NCI-H146 (cell line): Measurements from ENCODE around the gene HSPB2.
"Not testable (repeated sequence)": the region's sequence is repeated elsewhere in the genome, so short reads cannot be mapped to it uniquely, and the experiment has no call there.

ENCODE experiments used
- DNase-seq: peaks from one replicate; lab custom pipeline; 2025; lab: John Stamatoyannopoulos, UW

The HSPB2 gene

DNA sequence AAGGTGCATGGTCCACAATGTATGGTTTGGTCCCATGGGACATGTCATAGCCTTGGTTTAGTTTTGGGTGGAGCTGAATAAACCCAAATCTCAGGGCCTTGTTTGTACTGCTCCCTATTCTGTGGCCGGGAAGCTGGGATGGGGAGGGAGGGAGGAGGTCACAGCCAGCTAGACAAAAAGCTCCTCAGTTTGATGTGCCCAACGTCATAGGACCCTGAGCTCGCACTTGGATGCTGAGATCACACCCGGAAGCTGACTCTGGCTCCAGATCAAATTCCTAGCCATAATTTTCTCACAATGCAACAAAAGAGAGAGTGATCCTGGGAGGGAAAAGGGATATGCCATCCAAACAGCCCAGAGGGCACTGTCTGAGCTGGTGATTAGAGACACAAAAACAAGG lies 1.5 kb downstream of the HSPB2 start:
- peak; percentile 20 for DNase-seq

DNA sequence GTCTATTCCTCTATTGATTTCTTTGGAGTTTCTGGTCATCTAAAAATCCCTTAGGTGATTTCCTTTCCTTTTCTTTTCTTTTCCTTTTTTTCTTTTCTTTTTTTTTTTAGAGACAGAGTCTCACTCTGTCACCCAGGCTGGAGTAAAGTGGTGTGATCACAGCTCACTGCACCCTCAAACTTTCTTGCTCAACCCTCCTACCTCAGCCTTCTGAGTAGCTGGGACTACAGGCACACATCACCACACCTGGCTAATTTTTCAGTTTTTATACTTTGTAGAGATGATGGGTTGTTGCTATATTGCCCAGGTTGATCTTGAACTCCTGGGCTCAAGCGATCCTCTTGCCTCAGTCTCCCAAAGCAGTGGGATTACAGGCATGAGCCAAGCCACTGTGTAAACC lies 4.2 kb downstream of the HSPB2 start:
- DNase-seq: no peak

DNA sequence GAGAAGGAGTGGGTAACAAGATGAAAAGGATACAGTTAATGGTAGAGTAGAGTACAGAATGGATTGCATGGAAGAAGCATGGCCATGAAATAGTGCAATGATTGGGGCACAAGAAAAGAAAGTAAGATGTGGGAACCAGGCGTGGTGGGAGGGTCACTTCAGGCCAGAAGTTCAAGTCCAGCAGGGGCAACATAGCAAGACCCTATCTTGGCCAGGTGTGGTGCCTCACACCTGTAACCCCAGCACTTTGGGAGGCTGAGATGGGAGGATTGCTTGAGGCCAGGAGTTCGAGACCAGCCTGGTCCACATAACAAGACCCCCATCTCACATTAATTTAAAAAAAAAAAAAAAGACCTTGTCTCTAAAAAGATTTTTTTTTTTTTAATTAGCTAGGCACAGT lies 4.8 kb downstream of the HSPB2 start:
- no peak for DNase-seq

DNA sequence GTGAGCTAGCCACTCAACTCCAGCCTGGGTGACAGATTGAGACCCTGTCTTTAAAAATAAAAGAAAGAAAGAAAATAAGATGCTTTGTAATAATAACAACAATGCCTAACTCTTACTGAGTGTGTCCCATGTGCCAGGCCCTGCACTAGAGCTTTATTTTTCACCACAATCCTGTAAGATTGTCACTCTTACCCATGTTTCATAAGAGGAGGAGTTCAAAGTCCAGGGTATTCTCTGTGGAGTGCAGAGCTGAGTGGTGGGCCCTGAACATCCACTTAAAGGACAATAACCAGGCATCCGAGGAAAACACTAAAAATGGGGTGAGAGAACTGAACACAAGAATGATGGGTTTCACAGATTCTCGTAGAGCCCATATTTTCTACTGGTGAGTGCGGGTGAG lies 5.3 kb downstream of the HSPB2 start:
- DNase-seq: no peak

DNA sequence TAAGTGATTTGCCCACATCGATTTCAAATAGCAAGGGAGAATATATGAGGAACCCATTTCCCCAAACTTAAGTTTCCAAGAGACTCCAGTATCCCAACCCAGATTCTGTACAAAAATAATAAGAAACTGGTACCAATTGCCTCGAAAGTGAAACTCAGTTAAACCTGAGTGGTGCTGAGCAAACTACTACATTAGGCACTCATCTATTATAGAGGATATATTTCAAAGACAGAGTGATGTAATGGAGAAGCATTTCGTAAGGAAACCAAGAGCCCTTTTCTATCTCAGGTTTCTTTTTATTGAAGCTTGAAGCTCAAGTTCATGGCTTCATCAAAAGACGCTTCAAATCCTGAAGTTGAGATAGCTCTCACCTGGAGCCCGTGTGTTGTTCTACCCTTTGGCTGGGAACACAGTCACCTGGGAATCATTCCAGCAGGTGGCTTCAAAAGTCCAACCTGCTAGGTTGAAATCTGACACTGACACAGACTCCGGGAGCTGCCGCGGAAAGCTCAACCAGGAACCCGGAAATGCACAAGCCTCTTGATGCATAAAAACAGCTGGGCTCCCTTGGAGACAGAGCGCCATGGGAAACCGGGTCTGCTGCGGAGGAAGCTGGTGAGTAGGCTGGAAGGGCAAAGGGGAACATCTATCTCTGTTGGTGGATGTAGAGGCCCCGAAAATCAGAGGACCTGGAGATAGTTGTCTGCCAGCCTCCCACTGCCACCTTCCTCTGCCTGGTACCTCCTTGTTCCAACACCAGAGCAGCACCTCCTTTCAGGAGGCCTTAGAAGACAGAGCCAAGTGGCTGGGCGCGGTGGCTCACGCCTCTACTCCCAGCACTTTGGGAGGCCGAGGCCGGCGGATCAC lies 6.1 kb downstream of the HSPB2 start, which contains the start of gene C11orf52:
C11orf52 (plus strand) TSS at position 524 of the 867 bp plus-strand sequence; CDS start at position 584, 60 bp downstream.
- DNase-seq: peak; percentile 95

DNA sequence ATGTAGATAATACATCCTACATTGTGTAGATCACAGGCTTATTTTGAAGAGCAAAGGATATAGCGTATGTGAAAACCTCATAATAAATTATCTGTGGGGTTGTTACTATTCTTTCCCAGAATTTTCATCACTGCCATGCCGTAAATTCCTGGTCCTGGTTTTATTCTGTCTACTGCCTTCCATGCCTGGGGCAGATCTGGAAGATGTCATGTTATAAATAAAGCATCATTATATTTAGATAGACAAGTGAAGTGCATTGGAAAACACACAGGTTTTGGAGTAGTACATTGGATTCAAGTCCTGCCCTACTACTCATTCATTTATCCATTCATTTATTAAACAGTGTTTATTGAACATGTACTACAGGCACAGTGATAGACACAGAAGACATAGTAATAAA lies 8.4 kb downstream of the HSPB2 start:
- DNase-seq: no peak

DNA sequence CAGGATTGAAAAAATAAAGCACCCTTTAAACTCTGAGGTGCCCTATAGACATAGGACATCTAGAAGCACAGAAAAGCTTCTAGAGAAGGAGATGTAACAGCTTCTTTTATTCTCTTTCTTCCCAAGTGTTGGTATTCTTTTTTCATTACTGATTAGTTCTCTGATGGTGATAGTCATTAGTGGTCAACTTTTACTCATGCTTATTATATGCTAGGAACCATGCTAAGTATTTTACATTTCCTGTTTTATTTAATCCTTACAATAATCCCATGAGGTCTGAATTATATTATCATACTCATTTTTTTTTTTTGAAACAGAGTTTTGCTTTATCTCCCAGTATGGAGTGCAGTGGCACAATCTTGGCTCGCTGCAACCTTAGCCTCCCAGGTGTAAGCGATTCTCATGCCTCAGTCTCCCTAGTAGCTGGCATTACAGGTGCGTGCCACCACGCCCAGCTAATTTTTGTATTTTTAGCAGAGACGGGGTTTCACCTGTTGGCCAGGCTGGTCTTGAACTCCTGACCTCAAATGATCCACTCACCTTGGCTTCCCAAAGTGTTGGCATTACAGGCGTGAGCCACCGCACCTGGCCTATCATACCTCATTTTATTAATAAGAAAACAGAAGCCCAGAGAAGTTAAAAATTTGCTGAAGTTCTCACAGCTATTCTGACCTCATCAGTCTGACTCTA lies 9.2 kb downstream of the HSPB2 start:
- no peak for DNase-seq

DNA sequence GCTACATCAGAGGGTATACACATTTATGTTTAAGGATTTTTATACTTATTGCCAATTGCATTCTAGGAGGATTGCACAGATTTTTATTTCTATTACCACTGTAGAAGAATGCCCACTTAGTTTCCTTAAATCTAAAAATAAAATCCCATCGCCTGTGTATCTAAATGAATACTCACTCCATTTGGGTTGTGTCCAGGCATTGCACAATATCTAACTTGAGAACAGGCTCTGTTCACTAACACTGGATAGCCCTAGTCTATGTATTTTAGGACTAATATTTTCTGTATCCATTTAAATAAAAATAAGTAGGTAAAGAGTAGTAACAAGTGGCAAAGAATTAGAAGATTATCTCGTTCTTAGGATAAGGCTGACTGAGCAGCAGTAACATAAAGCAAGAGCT lies 10.3 kb downstream of the HSPB2 start:
- DNase-seq: no peak

DNA sequence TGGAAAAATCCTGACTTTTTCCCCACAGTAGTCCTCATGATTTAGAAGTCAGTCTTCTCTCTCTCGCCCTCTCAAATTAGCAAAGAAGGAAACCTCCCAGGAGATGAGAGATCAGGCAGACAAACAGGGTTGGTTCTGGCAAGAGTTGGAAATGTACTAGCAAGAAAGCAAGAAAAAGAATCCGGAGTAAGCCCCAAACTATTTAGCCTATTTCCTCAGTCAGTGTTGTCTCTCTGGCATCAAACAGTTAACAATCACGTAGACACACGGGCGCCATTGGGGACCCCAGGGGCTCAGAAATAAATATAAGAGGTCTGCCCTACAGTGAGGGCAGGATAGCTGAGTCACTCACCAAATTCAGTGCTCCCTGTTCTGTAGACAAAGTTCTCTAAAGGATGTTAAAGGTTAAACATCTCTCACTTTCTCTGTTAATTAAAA lies 10.8 kb downstream of the HSPB2 start:
- DNase-seq: no peak

DNA sequence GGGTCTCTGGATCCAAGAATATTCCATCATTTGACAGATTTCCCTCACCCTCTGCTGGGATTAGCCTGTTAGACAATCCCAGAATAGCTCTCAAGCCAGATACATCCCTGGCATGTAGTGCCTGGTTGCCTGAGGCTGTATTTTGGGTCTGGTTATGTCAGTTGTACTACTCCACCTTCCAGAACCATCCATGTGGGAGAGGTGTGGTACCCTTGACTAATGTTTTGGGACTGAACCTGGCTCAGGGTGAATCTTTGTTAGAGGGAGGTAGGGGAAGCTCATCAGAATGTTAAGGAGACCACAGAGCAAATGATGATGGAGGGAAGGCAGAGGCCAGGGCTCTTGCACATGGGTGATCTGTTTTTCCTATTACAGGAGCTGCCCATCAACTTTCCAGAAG lies 11.4 kb downstream of the HSPB2 start:
- no peak for DNase-seq

DNA sequence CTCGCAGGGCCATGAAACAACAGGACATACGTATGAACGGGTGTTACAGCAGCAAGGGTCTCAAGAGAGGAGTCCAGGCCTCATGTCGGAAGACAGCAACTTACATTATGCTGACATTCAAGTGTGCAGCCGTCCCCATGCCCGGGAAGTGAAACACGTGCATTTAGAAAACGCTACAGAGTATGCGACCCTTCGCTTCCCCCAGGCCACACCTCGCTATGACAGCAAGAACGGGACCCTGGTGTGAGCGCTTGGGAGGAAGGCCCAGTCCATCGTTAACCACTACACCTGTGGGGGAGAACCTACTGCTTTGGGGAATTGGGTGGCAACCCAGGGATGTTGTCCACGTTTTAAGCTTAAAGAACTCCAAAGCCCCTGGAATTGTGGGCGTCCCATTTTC lies 13.4 kb downstream of the HSPB2 start:
- DNase-seq: no peak

DNA sequence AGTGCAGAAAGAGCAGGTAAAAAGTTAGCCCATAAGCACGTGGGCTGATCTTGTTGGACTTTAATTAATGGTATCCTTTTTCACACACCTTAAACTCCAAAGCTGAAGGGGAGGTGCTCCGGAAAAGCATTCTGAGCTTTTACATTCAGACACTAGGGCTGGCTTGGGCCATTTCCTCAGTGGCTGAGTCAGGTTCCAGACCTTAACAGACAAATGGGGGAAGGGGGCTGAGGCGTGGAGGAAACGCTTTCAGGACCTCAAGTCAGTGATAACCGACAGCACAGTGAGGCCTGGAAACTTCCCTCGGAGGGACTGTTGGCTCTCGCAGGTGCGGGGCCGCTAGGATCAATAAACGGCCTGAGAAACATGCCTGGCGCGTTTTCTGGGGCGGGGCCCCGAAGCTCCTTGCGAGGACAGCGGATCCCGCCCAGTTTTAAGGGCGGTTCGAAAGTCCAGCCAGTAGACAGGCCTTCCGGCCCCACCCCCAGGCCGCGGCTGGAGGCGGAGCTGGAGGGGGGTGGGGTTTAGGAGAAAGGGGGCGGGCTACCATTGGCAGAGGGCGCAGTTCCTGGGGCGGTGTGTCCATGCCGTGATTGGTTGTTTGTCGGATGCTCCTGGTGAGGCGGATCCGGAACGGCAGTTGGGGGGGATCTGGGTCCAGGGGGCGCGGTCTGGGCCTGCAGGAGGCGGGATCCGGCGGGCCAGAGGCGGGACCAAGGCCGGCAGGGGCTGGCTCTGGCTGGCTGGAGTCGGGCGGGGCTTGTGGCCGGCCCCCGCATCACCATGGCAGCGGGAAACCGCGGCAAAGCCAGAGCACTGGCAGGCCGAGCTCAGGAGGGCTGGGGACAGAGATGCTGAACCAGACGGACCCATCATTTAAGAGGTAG lies 14.2 kb downstream of the HSPB2 start:
- DNase-seq: peak; percentile 99

DNA sequence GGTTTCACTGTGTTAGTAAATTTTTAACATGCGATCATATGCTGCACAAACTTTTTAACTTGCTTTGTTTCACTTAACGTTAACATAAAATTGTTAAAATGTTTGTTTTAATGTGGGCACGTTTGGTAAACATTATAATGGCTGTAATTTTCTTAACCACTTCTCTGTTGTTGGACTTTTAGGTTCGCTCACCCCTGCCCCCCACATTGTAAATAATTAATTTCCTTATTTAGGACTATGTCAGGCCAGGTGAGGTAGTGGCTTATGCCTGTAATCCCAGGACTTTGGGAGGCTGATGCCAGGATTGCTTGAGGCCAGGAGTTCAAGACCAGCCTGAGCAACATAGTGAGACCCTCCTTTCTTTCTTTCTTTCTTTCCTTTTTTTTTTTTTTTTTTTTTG lies 17.9 kb downstream of the HSPB2 start:
- no peak for DNase-seq

DNA sequence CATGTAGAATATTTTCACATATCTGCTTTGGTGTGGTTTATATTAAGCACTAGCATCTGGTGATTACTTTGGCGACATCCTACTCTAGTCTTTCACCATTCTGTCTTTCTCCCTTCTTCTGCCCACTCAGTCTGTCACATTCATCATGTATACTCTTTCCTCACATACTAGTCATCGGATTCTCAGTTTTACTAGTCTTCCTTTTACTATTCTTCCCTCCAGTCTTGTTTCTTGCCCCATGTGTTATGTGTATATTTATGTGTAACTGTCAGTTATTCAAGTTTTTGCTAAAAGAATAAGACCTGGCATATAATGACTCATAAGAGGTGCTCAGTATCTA lies 20.0 kb downstream of the HSPB2 start:
- no peak for DNase-seq

DNA sequence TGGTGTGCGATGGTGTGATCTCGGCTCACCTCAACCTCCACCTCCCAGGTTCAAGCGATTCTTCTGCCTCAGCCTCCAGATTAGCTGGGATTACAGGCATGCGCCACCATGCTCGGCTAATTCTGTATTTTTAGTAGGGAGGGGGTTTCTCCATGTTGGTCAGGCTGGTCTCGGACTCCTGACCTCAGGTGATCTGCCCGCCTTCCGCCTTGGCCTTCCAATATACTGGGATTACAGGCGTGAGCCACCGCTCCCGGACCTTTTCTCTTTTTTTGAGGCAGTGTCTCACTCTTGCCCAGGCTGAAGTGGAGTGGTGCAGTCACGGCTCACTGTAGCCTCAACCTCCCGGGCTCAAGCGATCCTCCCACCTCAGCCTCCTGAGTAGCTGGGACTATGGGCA lies 20.6 kb downstream of the HSPB2 start:
- DNase-seq: not testable (repeated sequence)

DNA sequence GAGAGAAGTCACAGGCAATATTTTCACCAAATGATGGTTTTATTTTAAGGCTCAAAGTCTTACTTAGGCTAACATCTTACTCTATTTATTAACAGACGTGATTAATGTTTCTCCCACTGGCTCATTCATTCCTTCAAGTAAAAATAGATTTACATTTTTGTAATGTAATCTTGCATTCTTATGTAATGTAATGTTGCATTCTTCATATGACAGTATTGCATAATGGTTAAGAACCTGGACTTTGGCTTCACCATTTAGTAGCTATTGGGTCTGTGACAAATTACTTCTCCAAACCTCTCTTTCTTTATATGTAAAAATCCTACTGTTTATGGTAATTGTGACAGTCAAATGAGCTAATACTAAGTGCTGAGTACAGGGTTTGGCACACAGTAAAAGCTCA lies 21.3 kb downstream of the HSPB2 start:
- no peak for DNase-seq

DNA sequence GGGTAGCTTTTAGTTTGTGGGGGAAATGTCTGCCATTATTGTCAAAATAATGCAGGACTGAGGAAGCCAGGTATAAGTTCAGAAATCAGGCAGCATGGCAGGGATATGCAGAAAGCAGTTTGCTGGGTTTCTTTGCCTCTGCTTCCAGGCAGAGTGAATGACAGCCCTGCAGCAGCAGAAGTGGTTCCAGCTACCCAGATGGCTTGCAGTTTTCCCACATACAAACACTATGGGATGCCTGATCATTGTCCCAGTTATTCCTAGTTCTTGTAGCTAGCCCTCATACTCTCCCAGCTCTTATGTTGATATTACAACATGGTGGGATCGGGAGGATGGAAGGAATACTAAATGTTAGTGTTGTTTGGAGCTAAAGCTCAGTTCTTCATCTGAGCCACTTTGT lies 21.8 kb downstream of the HSPB2 start:
- DNase-seq: no peak

DNA sequence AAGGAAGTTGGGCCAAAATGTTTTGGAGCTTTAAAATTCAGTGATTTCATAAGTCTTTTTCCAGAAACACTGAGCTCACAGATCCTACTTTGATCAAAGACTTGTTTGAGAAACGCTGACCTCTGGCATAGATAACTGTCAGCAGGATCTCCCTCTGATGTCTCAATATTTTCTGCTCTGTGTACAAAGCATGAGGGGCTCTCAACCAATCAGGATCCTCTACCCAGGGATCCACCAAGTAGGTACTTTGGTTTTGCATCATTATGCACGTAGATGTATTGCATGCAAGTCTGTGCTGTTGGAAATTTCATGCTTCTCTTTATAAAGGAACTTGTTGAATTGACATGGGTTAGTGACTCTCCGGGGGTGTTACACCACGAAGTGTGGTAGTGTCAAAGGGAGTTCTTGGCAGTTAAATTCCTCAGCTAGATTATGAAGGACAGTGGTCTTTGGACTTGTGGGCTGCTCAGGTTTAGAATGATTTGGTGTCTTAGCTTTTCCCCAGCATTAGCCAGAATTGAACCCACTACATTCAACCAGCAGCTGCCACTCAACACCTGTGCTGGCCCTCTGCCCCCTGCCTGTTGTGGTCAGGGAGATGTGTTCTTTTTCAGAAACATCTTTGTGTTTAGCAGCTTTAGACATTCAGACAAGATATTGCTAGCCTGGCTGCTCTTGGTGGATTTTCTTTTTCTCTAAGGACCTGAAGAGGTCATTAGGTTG lies 22.9 kb downstream of the HSPB2 start:
- DNase-seq: no peak

DNA sequence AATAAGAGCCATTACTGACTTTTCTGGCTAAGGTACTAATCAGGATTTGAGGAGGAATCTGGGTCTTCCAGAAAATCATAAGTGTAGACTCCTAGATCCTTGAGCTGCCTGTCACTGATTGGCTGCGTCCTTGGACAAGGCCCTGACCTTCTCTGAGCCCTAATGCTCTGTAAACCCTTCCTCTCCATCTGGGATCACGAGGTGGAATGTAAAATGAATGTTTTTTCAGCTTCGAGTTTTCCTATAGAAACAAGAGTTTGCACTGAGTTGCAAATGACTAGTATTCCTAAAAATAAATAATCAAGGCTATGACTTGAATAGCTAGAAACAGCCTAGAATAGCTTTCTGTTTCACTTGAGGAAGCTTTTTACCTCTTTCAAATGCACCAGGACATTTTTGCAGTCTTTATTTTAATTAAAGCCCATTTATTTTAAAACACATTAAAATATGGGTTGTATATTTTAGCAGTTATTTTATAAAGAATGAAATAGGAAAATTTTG lies 23.6 kb downstream of the HSPB2 start:
- no peak for DNase-seq

DNA sequence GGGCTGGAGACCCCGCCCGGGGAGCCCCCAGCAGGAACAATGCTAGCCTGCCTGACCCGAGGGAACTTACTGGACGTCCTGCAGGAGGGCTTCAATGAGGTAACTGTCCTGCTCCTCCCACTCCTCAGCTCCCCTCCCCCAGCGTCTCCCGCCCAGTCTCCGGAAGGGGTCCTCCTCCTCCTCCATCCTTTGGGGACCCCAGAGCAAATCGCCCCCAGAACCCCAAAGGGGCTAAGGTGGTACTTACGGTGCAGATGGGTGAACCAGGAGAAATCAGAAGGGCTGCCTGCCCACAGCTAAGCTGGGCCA lies 24.9 kb downstream of the HSPB2 start:
- no peak for DNase-seq

DNA sequence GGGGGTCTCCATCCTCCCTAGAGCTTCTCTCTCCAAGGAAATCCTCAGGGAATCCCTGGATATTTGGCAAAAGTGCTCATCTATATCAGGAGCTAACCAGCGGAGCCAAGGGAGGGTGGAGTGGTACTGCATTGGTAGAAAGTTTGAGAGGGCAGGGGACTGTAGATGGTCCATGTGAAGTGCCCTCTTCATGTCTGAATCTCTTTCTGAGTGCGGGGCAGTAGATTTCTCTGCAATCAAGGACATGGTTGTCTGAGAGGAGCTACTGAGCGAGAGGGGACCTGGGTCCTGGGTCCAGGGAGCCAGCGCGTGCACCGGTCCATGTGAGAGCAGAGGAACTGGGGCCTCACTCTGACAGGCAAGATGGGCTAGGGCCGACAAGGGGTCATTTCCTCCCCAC lies 25.3 kb downstream of the HSPB2 start:
- no peak for DNase-seq

DNA sequence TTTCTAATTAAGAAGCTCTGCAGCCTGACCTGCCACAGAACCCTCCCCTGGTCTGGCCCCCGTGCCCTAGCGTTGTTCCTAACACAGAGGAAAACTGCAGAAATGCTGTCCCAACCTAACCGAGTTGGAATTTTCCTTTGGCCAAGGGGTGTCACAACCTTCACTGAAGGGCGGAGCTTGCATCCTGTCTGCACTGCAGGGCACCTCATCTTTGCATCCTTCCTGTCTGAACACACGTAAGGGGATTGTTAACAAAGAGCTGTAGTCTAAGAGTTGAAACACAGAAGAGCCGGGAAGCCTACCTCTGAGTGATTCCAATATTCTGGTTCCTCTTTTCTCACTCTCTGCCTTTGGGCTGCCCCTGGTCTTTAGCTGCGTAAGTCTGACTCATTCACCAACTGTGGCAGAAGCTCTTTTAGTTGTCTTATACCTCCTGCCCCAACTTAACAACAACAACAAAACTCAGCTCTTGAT lies 26.2 kb downstream of the HSPB2 start:
- DNase-seq: peak; percentile 24
